ENCODE results near the gene KLHDC4.

Gene KLHDC4

DNA sequence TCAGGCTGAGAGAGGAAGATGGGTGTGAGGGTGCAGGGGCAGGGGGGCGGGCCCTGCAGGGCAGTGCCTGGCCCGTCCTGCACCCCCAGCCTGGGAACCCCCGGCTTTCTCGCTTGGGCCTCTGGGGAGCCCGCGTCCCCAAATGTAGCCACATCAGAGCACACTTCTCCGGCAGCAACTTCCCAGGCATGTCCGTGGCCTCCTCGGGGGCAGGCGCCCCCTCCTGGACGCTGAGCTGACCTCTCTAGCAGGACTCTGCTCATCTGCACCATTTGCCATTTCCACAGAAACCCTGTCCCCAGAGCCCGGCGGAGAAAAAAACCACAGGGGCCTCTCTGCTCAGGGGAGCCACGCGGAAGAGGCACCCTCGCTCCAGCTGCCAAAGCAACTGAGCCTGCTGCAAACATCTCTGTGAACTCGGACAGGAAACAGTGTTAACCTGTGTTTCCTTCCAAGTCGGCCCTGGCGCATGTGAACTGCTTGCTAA is 63.4 kb downstream of the KLHDC4 start:
- peak; percentile 30 to 42 for DNase-seq (ENCODE audit: extremely low read depth in 1 of 2, low read depth in 1 of 2)

- no peak for DNase-seq (ENCODE audit: extremely low read depth in 1 of 2, low read depth in 1 of 2)
Measured at GRCh38 chr16:87701505-87701921, 64.3 kb downstream of the KLHDC4 start.

DNA sequence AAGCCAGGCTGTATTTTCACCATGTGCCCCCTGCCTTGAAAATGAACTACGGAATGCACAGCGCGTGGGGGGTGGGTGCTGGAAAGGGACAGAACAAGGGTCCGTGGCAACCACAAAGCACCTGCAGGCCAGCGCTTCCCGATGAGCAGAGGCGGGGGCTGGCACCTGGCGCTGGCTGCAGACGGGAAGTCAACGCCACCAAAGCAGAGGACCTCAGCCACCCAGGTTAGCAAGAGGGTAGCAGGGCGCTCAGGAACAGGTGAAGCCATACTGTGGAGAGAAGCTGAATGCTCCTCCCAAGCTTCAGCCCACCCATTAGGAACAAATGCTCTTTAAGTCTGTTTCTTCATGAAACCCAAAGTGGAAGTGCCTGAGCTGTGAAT is 64.7 kb downstream of the KLHDC4 start:
- DNase-seq (ENCODE audit: extremely low read depth in 1 of 2, low read depth in 1 of 2): no peak

- DNase-seq (ENCODE audit: extremely low read depth in 1 of 2, low read depth in 1 of 2): no peak
Measured at GRCh38 chr16:87700406-87701077, 65.2 kb downstream of the KLHDC4 start.

GRCh38 chr16:87698676-87699199 is 67.0 kb downstream of the KLHDC4 start:
- DNase-seq (ENCODE audit: extremely low read depth in 1 of 2, low read depth in 1 of 2): no peak

DNA sequence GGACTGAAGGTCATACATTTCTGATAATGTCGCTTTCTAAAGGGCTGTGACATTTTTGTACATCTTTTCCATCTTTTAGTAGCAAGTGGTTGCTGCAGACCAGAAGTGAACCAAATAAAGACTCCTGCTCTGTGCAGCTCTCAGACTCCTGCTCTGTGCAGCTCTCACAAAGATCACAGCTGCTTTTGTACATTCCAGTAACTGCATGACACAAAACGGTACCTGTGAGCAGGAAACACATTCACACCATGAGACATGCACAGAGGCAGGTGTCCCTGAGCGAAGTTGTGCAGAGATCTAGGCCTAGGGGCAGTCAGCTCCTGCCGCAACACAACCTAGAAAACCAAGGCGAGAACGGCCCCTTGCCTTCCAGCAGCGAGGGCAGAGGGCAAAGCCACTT is 67.5 kb downstream of the KLHDC4 start:
- no peak for DNase-seq (ENCODE audit: extremely low read depth in 1 of 2, low read depth in 1 of 2)

DNA sequence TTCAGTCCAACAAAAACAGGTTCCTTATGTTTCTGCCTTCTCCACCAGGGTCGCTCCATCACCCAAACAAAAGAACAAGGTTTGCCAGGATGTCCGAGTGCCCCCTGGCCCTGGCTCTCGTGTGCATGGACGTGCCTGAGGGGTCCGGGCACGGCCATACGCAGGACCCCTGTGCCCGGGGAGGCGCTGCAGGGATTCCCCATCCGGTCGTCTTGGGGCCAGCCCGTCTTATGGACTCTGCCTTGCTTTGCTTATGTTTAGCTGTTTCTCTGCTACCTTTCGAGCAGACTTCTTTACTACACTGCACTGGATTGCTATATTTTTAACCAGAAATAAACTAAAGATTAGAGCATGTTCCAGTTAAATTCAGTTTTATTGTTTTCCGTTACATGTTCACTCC is 68.0 kb downstream of the KLHDC4 start:
- DNase-seq (ENCODE audit: extremely low read depth in 1 of 2, low read depth in 1 of 2): no peak

DNA sequence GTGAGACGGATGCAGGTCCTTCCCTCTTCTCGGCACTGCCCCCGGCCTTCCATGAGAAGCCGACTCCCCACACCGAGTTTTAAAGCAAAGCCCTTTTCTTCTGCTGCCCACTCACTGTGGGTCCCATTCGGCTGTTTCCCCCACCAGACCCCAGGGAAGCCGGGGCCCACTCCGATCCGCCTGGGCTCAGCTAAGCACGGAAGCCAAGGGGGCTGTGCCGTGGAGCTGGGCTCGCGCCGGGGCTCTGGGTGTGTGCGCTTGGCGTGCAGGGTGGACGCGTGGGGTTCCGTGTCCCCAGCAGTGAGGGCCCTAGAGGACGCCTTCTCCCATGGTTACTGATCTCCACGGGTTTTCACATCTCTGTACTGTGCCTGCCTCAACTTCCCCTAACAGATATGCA is 68.5 kb downstream of the KLHDC4 start:
- no peak for DNase-seq (ENCODE audit: extremely low read depth in 1 of 2, low read depth in 1 of 2)

GRCh38 chr16:87696726-87697125 is 69.1 kb downstream of the KLHDC4 start:
- DNase-seq (ENCODE audit: extremely low read depth in 1 of 2, low read depth in 1 of 2): no peak

- DNase-seq (ENCODE audit: extremely low read depth in 1 of 2, low read depth in 1 of 2): no peak
Measured at GRCh38 chr16:87695534-87695933, 70.3 kb downstream of the KLHDC4 start.

- no peak for DNase-seq (ENCODE audit: extremely low read depth in 1 of 2, low read depth in 1 of 2)
Measured at GRCh38 chr16:87694441-87695125, 71.2 kb downstream of the KLHDC4 start.

- DNase-seq (ENCODE audit: extremely low read depth in 1 of 2, low read depth in 1 of 2): no peak
Measured at GRCh38 chr16:87693827-87694226, 72.0 kb downstream of the KLHDC4 start.

DNA sequence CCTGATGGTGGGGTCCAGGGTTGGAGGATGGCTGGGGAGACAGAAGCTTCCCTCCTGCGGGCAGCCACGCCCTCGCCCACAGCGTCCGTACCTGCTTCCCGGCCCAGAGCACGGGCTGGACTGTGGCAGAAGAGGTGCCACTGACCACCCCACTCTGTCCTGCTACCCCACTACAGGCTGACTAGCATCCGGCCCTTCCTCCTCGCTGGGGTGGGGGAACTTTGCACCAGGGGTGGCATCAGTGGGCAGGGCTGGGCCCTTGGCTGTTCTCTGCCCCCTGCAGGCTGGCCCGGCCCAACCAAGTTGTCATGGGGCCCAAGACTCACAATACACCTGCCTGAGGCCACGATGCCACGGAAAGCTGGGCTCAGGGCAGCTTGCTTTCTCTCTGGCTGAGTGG is 73.0 kb downstream of the KLHDC4 start:
- no peak for DNase-seq (ENCODE audit: extremely low read depth in 1 of 2, low read depth in 1 of 2)

DNA sequence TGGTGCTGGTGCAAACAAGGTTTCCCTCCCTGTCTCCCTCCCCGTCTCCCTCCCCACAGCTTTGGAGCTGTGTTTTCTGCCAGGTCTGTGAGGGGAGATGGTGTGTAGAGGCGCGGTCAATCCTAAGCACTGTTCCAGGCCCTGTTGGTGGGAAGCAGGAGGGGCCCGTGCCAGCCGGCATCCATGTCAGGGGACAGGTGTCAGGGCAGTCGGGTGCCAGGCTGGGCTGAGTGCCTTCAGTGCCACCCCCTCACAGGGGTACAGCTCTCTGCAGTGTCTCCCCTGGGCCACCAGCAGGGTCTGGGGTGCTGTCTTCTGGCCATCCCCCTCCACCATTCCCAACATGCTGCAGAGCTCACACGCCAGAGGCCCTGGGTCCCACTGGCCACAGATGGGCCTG is 73.6 kb downstream of the KLHDC4 start:
- no peak for DNase-seq (ENCODE audit: extremely low read depth in 1 of 2, low read depth in 1 of 2)

DNA sequence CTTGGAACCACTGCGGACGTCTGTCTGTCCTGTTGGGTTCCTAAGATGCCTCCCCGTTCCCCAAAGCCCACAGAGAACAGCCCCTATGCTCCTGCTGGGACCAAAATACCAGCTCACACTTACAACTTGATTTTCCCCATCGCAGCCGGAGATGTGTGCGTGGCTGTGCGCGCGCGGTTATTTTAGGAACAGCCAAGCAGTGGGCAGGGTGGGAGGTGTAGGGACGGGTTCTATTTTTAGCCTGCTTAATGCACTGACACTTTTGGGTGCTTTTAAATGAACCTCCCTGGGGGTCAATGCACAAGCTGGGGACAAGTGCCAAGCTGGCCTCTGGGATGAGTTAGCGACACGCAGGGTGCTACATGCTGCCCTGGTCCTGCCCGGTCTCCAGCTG is 74.1 kb downstream of the KLHDC4 start:
- DNase-seq (ENCODE audit: extremely low read depth in 1 of 2, low read depth in 1 of 2): no peak

GRCh38 chr16:87690911-87691685 is 74.7 kb downstream of the KLHDC4 start:
- DNase-seq (ENCODE audit: extremely low read depth in 1 of 2, low read depth in 1 of 2): no peak

DNA sequence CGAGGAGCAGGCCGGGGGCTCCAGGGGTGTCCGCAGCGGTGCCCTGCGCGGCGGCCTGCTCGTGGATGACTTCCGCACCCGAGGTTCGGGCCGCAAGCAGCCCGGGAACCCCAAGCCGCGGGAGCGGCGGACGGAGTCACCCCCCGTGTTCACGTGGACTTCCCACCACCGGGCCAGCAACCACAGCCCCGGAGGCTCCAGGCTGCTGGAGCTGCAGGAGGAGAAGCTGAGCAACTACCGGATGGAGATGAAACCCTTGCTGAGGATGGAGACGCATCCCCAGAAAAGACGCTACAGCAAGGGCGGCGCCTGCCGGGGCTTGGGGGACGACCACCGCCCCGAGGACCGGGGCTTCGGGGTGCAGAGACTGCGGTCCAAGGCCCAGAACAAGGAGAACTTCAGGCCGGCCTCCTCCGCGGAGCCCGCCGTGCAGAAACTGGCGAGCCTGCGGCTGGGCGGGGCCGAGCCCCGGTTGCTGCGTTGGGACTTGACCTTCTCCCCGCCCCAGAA is 75.8 kb downstream of the KLHDC4 start:
- DNase-seq (ENCODE audit: extremely low read depth in 1 of 2, low read depth in 1 of 2): no peak

DNA sequence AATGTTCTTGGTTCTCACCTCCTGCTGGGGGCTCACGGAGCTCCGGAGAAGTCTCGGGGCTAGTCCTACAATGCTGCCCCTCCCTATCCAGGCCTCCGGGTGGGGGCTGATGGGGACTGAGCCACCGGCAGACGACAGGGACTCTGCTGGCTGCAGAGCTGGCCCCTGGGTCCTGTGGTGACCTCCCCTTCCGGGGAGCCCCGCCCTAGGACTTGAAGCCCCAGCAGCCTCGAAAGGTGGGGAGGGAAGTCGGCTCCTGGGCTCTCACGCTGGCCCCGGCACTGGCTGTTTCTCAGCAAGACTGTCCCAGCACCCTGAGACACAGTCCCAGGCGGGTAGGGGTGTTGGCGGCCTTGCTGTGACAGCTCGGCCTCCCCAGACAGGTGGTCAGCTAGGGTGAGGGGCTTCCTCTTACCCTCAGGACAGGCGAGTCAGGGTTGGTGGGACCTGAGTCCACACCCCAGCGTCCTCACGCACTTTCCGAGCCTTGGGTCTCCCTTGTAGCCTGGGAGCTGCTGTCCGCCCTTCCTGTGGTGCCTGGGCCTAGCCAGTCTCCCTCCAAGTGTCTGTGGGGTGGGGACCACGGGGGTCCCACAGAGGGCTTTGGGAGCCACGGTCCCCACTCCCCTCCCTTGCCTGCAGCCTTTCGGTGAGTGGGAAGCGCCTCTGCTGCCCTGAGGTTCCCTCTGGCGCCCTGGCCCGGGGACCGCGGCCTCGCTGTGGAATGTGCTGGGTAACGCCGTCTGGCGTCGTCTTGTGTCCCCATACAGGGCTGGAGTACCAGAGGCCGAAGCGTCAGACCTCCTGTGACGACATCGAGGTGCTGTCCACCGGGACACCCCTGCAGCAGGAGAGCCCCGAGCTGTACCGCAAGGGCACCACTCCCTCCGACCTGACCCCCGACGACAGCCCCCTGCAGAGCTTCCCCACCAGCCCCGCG is 76.6 kb downstream of the KLHDC4 start:
- DNase-seq (ENCODE audit: extremely low read depth in 1 of 2, low read depth in 1 of 2): no peak

DNA sequence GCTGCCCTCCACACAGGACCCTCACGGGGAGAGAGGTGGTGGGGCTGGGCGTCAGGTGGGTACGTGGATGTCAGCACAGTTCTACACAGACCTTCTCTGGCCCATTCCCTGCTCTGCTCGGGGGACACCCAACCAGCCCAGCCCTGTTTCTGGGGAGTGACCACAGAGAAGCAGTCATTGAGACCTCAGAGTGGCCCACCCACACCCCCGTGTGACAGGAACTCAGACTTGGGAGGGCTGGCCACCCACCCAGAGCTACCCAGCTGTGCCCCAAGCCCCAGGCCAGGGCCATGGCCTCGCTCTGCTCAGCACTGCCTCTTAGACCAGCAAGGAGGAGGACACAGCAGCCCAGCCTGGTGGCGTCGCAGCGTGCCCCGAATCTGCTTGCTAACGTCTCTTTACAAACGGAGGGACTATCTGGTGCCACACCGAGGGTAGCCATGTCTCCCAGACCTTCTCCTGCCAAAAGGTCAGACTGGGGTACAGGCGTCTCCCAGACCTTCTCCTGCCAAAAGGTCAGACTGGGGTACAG is 77.7 kb downstream of the KLHDC4 start:
- no peak for DNase-seq (ENCODE audit: extremely low read depth in 1 of 2, low read depth in 1 of 2)
